NCI-H748 (cell line): ENCODE measurements around the gene ROPN1B.

ENCODE experiments used
- DNase-seq: peaks from one replicate; lab custom pipeline; 2025; ENCODE audit not compliant: unreplicated experiment; lab: John Stamatoyannopoulos, UW

Gene ROPN1B

DNA sequence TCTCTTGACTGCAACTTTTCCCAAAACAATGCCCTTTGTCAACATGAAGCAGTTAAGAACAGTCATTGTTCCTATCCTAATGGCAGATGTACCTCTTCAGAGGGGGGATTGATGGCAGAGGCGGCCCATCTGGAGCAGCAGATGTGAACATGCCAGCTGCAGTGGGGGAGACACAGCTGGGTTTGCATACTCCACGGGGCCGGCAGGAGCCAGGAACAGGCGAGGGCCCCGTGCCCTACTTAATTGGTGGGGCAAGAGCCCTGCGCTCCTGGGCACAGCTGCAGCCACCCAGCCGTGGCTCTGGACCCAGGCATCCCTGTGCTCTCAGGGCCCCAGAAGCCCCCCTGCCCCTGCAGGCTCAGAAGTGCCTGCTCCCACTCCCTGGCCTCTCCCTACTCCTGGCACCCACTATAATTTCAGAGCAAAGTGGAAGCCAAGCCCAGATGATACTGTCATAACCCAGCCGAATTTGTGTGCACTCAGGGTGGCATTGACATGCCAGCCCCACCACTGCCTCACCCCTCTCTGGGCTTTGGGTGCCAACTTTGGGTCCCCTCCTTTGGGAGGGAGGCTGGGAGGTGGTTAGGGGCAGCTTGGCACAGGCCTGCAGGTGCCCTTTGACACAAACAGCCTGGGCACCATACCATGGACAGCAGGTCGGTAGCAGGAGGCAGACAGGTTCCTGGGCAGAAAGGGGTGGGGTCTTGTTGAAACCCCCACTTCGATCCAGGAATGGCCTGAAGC, 34.6 kb downstream of the ROPN1B start:
- DNase-seq: no peak

DNA sequence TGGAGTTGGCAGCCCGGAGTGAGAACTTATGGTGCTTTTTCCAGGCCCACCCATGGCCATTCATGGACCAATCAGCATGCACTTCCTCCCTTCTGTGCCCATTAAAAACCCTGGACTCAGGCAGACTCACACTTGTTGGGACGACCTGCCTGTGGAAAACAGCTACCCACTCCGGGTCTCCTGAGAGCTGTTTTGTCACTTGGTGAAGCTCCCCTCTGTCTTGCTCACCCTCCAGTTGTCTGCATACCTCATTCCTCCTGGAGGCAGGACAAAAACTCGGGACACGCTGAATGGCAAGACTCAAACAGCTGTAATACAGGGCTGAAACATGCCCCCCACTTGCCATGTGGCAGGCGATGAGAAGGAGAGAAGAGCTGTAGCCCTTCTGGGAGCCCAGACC, 35.2 kb downstream of the ROPN1B start:
- DNase-seq: no peak

DNA sequence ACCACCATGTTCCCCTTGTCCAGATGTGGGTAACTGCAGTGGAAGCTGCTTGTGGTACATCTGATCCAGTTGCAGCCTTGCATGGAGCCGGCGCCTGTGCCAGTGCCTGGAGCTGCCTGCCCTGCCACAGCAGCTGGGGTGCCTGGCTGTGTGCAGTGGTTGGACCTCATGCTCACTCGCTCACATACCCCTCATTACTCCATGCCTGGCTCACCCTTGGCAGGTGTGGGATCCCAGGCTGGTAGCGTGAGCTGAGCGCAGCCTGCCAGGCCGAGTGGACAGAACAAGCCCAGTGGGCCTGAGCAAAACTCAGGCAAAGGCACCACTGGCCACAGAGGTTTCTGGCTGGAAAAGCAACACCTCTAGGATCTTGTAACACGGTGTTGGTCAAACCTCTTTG, 35.7 kb downstream of the ROPN1B start:
- no peak for DNase-seq

DNA sequence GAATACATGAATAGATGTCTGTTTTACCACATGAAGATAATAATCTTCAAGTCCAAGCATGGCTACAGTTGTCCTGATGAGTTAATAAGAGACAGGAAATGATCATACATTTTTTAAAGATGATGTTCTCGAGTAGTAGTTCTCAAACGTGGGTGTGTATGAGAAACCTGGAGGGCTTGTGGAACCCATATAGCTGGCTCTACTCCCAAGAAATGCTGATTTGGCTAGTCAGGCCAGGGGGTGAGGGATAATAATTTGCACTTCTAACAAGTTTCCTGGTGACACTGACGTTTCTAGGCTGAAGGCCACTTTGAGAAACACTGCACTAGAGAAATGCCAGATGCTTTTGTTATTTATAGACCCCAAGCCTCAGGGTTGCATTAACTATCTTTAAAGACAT, 37.0 kb downstream of the ROPN1B start:
- no peak for DNase-seq

DNA sequence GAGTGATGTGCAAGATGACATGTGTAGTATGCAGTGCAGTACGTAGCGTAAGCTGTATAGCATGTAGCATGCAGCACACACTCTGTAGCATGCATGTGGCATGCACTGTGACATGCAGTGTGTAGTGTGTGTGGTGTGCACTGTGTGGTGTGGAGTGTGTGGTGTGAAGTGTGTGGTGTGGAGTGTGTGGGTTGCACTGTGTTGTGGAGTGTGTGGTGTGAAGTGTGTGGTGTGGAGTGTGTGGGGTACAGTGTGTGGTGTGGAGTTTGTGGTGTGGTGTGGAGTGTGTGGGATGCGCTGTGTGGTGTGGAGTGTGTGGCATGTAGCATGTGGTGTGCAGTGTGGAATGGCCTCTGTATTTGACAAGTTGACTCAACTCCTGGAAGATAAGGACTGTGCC, 39.2 kb downstream of the ROPN1B start:
- no peak for DNase-seq

DNA sequence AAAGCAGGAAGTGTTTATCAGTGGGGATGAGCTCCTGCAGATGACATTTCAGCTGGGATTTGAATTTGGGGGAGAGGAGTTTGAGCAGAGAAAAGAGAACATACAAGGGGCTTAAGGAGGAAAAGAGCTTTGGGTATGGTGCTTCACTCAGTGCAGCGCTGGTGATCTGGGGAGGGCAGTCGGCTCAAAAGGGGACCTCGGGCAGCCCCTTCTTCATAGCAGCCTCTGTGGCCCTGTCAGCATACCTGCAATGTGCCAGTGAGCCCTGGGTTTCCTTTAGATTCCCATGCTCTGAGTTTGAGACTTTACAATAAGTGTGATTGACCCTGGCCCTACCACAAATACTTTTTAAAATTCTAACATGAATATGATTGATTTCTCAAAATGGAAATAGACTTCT, 40.2 kb downstream of the ROPN1B start:
- no peak for DNase-seq

DNA sequence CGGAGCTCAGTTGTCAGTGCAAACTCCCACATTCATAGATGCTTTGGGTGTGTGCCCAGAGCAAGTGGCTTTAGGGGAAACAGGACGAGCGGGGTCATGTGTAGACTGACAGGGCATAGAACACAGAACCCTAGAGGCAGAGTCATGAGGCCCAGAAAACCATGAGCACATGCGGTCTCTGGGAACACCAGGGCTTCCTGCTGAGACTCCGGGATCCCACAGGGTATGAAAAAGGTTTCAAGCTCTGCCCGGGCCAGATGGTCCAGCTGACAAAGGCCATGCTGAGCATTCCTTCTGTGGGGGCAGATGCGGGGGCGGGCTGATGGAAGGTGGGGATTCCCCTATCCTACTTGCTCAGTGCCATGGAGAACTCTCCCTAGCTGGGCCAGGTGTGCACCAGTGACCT, 44.8 kb downstream of the ROPN1B start:
- DNase-seq: no peak

DNA sequence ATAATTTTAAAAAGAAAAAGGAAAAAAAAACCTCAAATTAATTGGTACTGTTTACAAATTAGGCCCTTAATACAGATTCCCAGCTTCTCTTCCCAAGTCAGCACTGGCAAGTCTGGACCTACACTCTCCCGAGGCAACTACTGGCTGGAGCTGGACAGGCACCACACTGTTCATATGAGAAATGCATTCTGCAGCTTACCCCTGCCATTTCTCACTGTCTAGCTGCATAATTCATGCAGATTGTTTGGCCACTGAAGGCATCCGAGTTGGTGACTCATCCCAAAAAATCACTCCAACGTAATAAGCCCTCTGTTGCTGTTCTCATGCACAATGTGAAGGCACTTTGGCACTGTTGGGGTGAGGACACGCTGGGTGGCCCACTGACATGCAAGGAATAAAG, 45.3 kb downstream of the ROPN1B start:
- no peak for DNase-seq

DNA sequence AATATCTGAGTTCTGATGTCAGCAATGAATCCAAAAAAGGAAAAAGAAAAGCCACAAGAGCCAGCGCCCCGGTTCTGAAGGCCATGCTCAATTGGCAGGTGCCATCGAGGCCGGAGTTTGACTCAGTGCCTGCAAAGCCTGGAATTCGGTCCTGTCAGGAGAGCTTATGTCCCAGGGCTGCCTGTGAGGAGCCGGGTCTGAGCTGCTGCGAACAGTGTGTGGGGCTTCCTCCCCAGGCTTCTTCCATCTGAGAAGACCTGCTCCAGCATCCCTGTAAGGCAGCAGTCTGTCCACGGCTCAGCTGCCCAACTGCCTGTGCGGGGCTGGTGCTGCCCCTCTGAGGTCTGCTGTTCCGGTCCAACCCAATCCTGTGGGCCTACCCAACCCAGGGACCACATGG, 46.1 kb downstream of the ROPN1B start:
- DNase-seq: no peak

DNA sequence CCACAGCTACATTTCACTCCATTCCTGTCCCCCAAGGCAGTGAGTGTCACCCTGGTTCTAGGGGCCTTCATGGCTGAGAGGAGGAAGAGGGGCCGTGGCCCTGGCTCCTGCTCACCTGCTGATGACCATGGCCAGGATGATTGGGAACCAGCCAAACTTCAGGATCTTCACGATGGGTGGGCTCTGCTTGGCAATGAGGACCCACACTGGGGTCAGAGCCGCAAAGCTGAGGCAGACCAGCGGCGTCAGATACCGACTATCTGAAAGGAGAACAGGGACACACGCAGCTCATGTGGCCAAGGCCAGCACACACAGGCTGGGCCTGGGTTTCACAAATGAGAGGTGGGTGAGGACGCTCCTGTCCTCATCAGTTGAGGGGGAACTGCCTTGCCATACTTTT, 47.6 kb downstream of the ROPN1B start:
- DNase-seq: no peak

DNA sequence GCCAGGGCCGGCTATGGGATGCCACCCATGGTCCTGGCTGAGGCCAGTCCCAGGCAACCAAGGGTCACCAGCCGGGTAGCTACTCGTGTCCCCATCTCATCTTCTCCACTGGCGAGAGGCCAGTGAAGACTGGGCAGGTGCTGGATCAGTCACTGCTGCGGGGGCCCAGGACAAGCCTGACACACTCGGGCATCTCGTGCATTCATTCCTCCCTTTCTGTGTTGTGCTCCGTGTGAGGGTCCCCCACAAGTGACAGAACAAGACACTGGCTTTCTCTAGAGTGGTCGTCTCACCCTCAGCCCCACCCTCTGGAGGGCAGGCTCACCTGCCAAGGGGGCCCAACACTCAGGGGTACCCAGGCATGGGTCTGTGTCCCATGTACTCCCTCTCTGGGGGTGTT, 48.4 kb downstream of the ROPN1B start:
- no peak for DNase-seq

DNA sequence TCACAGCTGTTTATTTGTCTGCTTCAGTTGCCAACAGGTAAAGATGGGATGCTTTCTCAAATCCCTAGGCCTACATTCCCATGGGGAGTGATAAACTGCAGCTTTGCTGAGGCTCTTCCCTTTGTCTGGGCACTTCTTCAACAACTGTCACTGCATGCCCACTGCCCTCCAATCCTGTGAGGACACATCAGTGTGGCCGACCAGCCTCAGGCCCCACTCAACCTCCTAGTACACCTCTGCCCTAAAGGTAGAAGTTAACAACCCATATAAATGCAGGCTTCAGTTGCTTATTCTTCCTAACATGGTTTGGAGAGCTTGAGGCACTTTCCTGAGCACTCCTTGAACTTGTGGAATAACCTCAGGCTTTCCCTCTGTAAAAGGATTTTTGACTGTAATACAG, 49.6 kb downstream of the ROPN1B start:
- DNase-seq: no peak

DNA sequence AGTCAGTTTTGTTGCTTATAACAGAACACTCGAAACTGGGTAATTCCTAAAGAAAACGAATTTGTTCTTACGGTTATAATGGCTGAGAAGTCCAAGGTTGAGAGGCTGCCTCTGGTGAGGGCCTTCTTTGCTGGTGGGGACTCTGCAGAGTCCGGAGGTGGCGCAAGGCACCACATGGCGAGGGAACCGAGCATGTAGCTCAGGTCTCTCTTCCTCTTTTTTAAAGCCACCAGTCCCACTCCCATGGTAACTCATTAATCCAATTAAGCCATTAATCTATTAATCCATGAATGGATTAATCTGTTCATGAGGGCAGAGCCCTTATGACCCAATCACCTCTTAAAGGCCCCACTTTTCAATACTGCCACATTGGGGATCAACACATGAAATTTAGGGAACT, 50.0 kb downstream of the ROPN1B start:
- DNase-seq: no peak

DNA sequence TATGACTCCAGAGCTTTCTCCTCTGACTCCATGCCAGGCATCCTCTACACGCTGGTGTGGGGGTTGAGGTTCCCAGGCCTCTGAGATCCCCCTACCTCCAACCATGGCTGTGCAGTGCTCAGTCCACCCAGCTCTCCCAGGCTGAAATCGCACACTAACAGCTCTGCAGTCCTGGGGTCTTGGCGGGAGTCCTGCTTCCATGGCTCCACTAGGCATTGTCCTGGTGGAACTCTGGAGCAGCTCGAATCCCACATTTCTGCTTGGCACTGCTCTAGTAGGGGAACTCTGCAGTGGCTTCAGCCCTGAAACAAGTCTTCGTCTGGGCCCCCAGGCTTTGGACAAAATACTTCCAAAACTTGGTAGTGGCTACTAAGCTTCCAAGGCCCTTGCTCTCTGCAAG, 50.7 kb downstream of the ROPN1B start:
- DNase-seq: no peak

DNA sequence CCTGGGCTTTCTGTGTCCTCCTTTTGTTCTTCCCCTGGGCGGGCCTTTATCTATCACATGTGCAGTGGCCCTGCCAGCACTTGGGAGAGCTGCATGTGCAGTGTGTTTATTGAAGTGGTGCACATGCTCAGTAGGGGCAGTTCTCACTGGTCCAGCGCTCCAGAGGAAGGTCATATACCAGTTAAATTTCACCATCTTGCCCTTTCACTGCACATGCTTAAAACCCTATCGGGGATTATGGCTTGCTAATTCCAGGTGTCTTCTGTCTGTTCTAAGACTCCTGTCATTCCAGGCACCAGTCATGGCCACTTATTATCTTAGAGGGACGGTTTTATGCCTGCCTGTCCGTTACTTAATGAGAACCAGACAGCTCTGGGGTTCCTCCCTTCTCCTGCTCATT, 52.2 kb downstream of the ROPN1B start:
- DNase-seq: no peak

DNA sequence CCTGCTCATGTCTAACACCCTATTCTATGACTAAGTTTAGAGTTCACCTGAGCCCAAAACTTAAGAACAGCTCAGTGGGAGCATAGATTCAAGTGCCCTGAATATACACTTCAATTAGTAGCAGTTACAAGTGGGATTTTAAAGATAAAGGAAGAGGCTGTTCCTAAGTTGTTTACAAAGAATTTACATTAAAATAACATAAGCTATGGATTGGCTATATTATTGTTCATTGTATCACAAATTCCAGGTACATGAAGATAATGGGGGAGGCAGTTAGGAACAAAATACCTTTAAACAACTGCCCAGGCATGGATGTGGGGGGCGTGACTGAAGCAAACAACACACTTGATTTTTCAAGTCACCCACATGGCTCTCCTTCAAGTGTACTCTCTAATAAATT, 52.7 kb downstream of the ROPN1B start:
- DNase-seq: no peak

DNA sequence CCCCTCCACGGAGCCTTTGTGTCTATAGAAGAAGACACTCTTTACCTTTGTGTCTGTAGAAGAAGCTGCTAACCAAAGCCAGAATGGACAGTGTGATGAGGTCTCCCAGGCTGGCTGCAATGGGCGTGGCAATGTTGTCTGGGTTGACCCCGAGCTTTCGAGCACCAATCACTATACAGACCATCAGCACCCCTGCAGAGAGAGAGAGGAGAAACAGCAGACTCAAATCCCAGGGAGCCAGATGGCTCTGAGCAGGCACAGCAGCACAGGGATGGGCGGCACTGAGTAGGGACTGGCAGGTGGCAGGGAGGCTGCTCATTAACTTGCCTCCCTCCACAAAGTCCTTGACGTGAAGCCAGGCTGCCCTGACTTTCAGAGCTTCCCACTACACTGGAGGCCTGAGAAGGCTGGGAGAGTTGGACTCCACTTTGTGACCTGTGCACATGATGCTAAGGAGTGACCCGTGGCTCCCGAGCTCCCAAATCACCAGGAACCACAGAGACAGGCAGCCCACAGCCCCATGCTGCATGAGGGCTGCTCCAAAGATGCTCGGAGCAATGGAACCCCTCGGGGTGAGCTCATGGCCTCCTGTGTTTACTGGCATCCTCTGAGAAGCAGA, 53.9 kb downstream of the ROPN1B start:
- peak; percentile 9 for DNase-seq

DNA sequence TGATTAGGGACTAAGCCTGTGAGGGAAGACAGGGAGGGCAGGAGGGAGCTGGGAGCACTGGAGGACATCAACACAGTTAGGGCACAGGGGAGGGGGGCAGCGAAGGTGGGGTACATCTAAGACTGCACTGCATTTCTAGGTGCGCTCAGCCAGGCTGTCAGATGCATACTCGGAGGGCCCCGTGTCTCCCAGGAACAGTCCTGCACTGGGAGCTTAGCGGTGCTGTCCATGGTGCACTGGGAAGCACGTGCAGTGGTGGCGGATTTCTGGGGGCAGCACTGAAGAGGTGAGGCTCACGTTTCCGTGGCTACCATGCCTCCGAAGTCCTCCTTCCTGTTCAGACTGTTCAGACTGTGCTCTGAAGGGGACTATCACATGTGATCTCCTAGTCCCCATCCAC, 54.4 kb downstream of the ROPN1B start:
- no peak for DNase-seq

DNA sequence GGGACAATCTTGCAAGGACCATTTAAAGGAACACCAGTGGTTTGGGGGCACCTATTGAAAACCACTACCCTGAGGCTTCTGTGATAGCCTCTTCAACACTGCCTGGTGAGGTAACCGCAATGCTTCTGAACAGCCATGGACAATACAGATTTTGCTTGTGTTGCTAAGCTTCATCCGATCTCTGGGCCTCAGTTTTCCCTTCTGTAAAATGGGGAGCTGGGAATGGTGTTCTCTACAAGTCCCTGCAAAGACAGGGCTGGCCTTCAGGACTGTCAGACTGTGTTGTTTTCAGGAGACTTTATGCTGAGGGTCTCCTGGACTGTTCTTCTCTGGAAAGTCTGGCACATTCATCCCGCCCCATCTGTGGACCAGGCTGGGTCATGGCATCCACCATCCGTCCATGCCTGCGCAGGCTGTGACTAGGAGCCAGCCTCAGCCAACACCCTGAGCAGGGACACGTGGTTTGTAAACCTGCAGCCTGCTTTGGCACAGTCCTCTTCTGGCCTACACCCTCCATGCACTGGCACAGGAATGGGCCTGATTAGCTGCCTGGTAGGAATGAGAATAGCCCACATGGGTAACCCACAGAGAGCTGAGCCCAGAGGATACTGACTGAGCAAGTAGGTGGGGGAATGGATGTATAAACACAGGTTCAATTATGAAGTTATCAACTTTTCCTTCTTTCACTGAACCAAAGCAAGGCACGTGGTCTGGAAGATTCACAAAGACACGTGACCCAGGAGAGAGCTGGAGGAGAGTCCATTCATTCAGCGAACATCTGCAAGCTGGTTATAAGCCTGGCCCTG, 55.3 kb downstream of the ROPN1B start:
- DNase-seq: no peak

DNA sequence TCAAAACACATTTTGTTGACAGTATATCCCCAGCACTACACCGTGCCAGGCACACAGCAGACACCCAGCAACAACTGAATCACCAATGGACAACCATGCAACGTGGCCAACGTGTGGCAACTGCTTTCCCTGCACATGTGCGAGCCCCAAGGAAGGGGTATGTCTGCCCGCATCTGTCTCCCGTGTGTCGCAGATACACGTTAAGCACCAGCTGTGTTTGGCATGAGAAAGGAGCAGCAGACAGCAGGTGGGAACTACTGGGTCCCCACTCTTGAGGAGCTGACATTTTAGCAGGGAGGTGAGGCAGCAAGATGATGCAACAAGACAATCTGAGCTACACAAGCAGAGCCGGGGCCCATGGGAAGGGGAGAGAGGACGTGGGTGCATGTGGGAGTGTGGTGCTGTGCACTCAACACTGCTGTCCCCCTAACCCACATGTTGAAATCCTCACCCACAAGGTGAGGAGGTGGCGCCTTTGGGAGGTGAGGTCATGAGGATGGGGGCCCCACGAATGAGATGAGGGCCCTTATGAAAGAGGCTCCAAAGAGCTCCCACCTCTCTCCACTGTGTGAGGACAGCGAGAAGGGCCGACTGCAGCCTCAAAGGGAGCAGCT, 56.2 kb downstream of the ROPN1B start:
- DNase-seq: no peak

DNA sequence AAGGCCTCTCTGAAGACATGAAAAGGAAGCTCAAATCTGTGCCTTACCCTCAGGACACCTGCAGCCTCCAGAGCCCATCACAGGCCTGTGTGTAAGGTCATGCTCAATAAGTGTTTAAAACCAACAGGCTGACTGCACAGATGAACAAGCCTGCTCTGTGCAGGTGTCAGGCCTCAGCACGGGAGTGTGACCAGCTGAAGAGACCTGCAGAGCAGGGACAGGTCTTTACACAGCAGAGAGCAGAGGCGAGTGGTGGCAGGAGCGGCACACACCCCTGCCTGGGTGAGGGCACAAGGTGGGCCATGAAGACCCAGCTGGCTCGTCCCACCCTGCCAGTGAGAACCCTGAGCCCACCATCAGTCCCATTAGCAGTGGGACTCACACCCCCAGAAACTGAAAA, 56.9 kb downstream of the ROPN1B start:
- DNase-seq: no peak

DNA sequence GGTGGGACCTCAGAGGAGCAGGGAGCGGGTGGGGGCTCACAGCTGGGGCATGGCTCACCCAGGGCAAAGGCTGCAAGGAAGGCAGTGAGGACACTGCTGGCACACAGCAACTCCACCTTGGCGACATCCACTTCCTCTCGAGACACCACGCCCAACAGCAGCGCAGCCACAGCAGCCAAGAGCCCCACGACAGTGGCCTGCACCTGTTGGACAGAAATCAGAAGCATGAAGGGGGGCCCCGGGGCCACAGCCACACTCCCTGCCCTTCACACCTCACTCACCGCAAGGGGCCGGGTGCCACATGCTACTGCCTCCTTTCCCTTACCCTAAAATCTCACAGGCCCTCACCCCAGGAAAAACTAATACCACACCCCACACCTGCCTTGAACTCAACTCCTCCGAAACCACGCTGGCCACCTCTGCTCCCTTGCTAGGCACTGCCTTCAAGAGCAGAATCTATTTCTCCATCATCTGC, 57.3 kb downstream of the ROPN1B start:
- no peak for DNase-seq
